ELR (cell line): ENCODE measurements around the gene ATP5F1E.
A peak's percentile ranks its signal among the peaks of the same experiment; 100 is the strongest.
"Not testable (repeated sequence)": the region's sequence is repeated elsewhere in the genome, so short reads cannot be mapped to it uniquely, and the experiment has no call there.

Experiments
- DNase-seq: peaks from one replicate; pipeline ENCODE4 v3.0.0-alpha.2; 2015; ENCODE audit warnings: low read depth

Gene ATP5F1E

GRCh38 chr20:59019217-59019616 lies 12.9 kb downstream of the ATP5F1E start, which contains the start of gene TUBB1:
TUBB1 (plus strand) TSS chr20:59019429; CDS start chr20:59019523, 94 bp downstream.
- DNase-seq: no peak

- no peak for DNase-seq
Measured at GRCh38 chr20:59018817-59019216, 13.3 kb downstream of the ATP5F1E start.

GRCh38 chr20:59017493-59018231 lies 14.5 kb downstream of the ATP5F1E start:
- DNase-seq: no peak

GRCh38 chr20:59016795-59017492 lies 15.2 kb downstream of the ATP5F1E start:
- DNase-seq: peak; percentile 40

- DNase-seq: no peak
Measured at GRCh38 chr20:59015812-59016711, 16.1 kb downstream of the ATP5F1E start.

GRCh38 chr20:59015411-59015810 lies 16.7 kb downstream of the ATP5F1E start:
- no peak for DNase-seq

- no peak for DNase-seq
Measured at GRCh38 chr20:59014680-59015389, 17.3 kb downstream of the ATP5F1E start.

GRCh38 chr20:59013959-59014608 lies 18.1 kb downstream of the ATP5F1E start:
- peak; percentile 67 for DNase-seq

GRCh38 chr20:59013031-59013951 lies 18.8 kb downstream of the ATP5F1E start:
- no peak for DNase-seq

- DNase-seq: not testable (repeated sequence)
Measured at GRCh38 chr20:59011874-59012157, 20.3 kb downstream of the ATP5F1E start.

GRCh38 chr20:59010995-59011873 lies 20.9 kb downstream of the ATP5F1E start:
- peak; percentile 90 for DNase-seq

- no peak for DNase-seq
Measured at GRCh38 chr20:59010321-59010994, 21.7 kb downstream of the ATP5F1E start.

- DNase-seq: no peak
Measured at GRCh38 chr20:59008715-59009336, 23.3 kb downstream of the ATP5F1E start.

GRCh38 chr20:59007665-59008511 lies 24.2 kb downstream of the ATP5F1E start:
- DNase-seq: no peak

- peak; percentile 65 for DNase-seq
Measured at GRCh38 chr20:59006864-59007664, 25.1 kb downstream of the ATP5F1E start, which contains the start of gene CTSZ. CTSZ (minus strand) TSS chr20:59007254; CDS start chr20:59007128, 126 bp downstream.

- DNase-seq: peak; percentile 62
Measured at GRCh38 chr20:59006167-59006863, 25.8 kb downstream of the ATP5F1E start.
